Neural progenitor cell (in vitro differentiated cells): ENCODE results near the gene ATF4.
"Not testable (repeated sequence)": the region's sequence is repeated elsewhere in the genome, so short reads cannot be mapped to it uniquely, and the experiment has no call there.

ENCODE experiments used
- EZH2 ChIP-seq: fragments of 200-600 bp; sonication (generic); IDR thresholded peaks from 2 replicates; pipeline ENCODE4 v1.6.1; 2017; ENCODE audit warnings: antibody characterized with exemption, mild to moderate bottlenecking, moderate library complexity
- TF ChIP-seq, protein P1 (sequence below): fragments of 200-600 bp; sonication (generic); IDR thresholded peaks from 2 replicates; pipeline ENCODE4 v1.5.1; 2017; ENCODE audit warnings: antibody characterized with exemption, mild to moderate bottlenecking

DNA sequence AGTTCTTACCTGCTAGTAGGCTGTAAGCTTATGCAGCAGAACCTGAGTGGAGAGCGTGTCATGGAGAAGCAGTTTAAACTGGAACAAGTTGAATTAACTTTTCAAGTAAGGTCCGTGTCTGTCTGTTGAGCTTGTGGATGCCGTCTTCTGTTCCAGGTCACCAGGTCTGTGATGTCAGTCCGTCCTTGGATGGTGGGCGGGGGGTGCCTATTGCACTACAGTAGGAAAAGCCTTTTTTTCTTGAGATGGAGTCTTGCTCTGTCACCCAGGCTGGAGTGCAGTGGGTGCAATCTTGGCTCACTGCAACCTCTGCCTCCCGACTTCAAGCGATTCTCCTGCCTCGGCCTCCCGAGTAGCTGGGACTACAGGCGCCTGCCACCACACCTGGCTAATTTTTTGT, 13.3 kb upstream of the ATF4 start:
- TF ChIP-seq, protein P1, sequence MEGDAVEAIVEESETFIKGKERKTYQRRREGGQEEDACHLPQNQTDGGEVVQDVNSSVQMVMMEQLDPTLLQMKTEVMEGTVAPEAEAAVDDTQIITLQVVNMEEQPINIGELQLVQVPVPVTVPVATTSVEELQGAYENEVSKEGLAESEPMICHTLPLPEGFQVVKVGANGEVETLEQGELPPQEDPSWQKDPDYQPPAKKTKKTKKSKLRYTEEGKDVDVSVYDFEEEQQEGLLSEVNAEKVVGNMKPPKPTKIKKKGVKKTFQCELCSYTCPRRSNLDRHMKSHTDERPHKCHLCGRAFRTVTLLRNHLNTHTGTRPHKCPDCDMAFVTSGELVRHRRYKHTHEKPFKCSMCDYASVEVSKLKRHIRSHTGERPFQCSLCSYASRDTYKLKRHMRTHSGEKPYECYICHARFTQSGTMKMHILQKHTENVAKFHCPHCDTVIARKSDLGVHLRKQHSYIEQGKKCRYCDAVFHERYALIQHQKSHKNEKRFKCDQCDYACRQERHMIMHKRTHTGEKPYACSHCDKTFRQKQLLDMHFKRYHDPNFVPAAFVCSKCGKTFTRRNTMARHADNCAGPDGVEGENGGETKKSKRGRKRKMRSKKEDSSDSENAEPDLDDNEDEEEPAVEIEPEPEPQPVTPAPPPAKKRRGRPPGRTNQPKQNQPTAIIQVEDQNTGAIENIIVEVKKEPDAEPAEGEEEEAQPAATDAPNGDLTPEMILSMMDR, result not testable (repeated sequence)
- not testable (repeated sequence) for TF ChIP-seq EZH2
